HEK293 (cell line): Measurements from ENCODE around the gene CENPO.

Source experiments
- CTCF ChIA-PET: fragments of 350-600 bp; formaldehyde crosslinking; extraction: SDS; loops from one replicate; lab custom pipeline; 2021; ENCODE audit warnings: antibody characterized with exemption; lab: Yijun Ruan, JAX
- POLR2A ChIA-PET: fragments of 300-600 bp; formaldehyde crosslinking; extraction: SDS; loops from one replicate; lab custom pipeline; 2020; ENCODE audit warnings: antibody characterized with exemption, inconsistent platforms; lab: Yijun Ruan, JAX
- H3K27ac ChIP-seq: fragments of 200-500 bp; sonication (Bioruptor generic); 2 replicates; pipeline ENCODE4 v1.5.1; 2014; ENCODE audit warnings: low read depth, low read length, control low read depth, inconsistent platforms; ENCODE audit errors: extremely low read depth
- H3K36me3 ChIP-seq, 2 experiments: fragments of 200-500 bp in 1 of 2; sonication (Bioruptor generic) in 1 of 2; 1 replicate in 1 of 2; 2 replicates in 1 of 2; pipeline ENCODE4 v1.5.1; 2014 to 2017; ENCODE audit warnings: inconsistent platforms in 2 of 2, low read length in 2 of 2; ENCODE audit not compliant: control insufficient read depth in 2 of 2, insufficient read depth in 1 of 2
- H3K4me1 ChIP-seq: fragments of 200-500 bp; sonication (Bioruptor generic); 2 replicates; pipeline ENCODE4 v1.5.1; 2014; ENCODE audit warnings: mild to moderate bottlenecking, low read length, inconsistent platforms; ENCODE audit not compliant: control insufficient read depth, insufficient read depth
- H3K4me3 ChIP-seq: 2 replicates; pipeline ENCODE4 v1.5.1; 2011; ENCODE audit warnings: low read depth, mild to moderate bottlenecking, control low read depth, low read length, moderate library complexity
- H3K9me3 ChIP-seq: fragments of 200-500 bp; sonication (Bioruptor generic); 2 replicates; pipeline ENCODE4 v1.5.1; 2014; ENCODE audit warnings: low read depth, low read length, inconsistent platforms; ENCODE audit not compliant: control insufficient read depth, insufficient read depth
- GLIS2 ChIP-seq: fragments of 450-650 bp; formaldehyde crosslinking; IDR thresholded peaks from 2 replicates; pipeline ENCODE4 v1.5.1; 2016; ENCODE audit warnings: missing biosample characterization, missing genetic modification characterization
- KLF16 ChIP-seq: fragments of 450-650 bp; formaldehyde crosslinking; IDR thresholded peaks from 2 replicates; pipeline ENCODE4 v1.5.1; 2017; ENCODE audit warnings: missing biosample characterization, missing genetic modification characterization
- KLF8 ChIP-seq: fragments of 450-650 bp; formaldehyde crosslinking; IDR thresholded peaks from 2 replicates; pipeline ENCODE4 v1.5.1; 2016; ENCODE audit warnings: missing biosample characterization, missing genetic modification characterization
- OVOL3 ChIP-seq: fragments of 450-650 bp; formaldehyde crosslinking; IDR thresholded peaks from 2 replicates; pipeline ENCODE4 v1.5.1; 2016; ENCODE audit warnings: missing biosample characterization, missing genetic modification characterization
- REPIN1 ChIP-seq: fragments of 450-650 bp; formaldehyde crosslinking; IDR thresholded peaks from 2 replicates; pipeline ENCODE4 v1.5.1; 2017; ENCODE audit warnings: missing biosample characterization, missing genetic modification characterization, low read depth
- SCRT2 ChIP-seq: fragments of 450-650 bp; formaldehyde crosslinking; IDR thresholded peaks from 2 replicates; pipeline ENCODE4 v1.5.1; 2016; ENCODE audit warnings: missing biosample characterization, missing genetic modification characterization
- SP7 ChIP-seq: fragments of 450-650 bp; formaldehyde crosslinking; IDR thresholded peaks from 2 replicates; pipeline ENCODE4 v1.5.1; 2016; ENCODE audit warnings: missing biosample characterization, missing genetic modification characterization
- WT1 ChIP-seq: fragments of 450-650 bp; formaldehyde crosslinking; IDR thresholded peaks from 2 replicates; pipeline ENCODE4 v1.5.1; 2016; ENCODE audit warnings: missing biosample characterization, missing genetic modification characterization
- YY1 ChIP-seq: fragments of 450-650 bp; formaldehyde crosslinking; IDR thresholded peaks from 2 replicates; pipeline ENCODE4 v1.5.1; 2018; ENCODE audit warnings: missing biosample characterization, missing genetic modification characterization
- ZNF184 ChIP-seq: fragments of 450-650 bp; IDR thresholded peaks from 2 replicates; pipeline ENCODE4 v1.5.1; 2018; ENCODE audit warnings: missing biosample characterization, mild to moderate bottlenecking, missing genetic modification characterization
- ZNF354C ChIP-seq: fragments of 450-650 bp; formaldehyde crosslinking; IDR thresholded peaks from 2 replicates; pipeline ENCODE4 v1.5.1; 2016; ENCODE audit warnings: missing biosample characterization, missing genetic modification characterization, low read depth, borderline replicate concordance
- ZNF366 ChIP-seq: fragments of 450-650 bp; formaldehyde crosslinking; conservative IDR thresholded peaks from 2 replicates; pipeline ENCODE4 v1.5.1; 2016; ENCODE audit warnings: missing biosample characterization, missing genetic modification characterization
- ZNF391 ChIP-seq: fragments of 450-650 bp; formaldehyde crosslinking; IDR thresholded peaks from 2 replicates; pipeline ENCODE4 v1.5.1; 2016; ENCODE audit warnings: low read depth, missing biosample characterization, missing genetic modification characterization, borderline replicate concordance
- ZNF514 ChIP-seq: fragments of 450-650 bp; formaldehyde crosslinking; IDR thresholded peaks from 2 replicates; pipeline ENCODE4 v1.5.1; 2016; ENCODE audit warnings: missing biosample characterization, missing genetic modification characterization
- ZNF549 ChIP-seq: fragments of 450-650 bp; IDR thresholded peaks from 2 replicates; pipeline ENCODE4 v1.5.1; 2018; ENCODE audit warnings: missing biosample characterization, missing genetic modification characterization, mild to moderate bottlenecking, inconsistent platforms, moderate library complexity
- ZNF558 ChIP-seq: fragments of 450-650 bp; formaldehyde crosslinking; IDR thresholded peaks from 2 replicates; pipeline ENCODE4 v1.5.1; 2016; ENCODE audit warnings: missing biosample characterization, missing genetic modification characterization
- ZNF561 ChIP-seq: fragments of 450-650 bp; IDR thresholded peaks from 2 replicates; pipeline ENCODE4 v1.5.1; 2018; ENCODE audit warnings: missing biosample characterization, missing genetic modification characterization, borderline replicate concordance
- ZNF658 ChIP-seq: fragments of 450-650 bp; formaldehyde crosslinking; IDR thresholded peaks from 2 replicates; pipeline ENCODE4; 2016; ENCODE audit warnings: missing biosample characterization, missing genetic modification characterization
- ZNF76 ChIP-seq: fragments of 450-650 bp; formaldehyde crosslinking; IDR thresholded peaks from 2 replicates; pipeline ENCODE4; 2016; ENCODE audit warnings: low read depth, missing biosample characterization, missing genetic modification characterization, borderline replicate concordance
- ZSCAN16 ChIP-seq: fragments of 450-650 bp; formaldehyde crosslinking; IDR thresholded peaks from 2 replicates; pipeline ENCODE4 v1.5.1; 2016; ENCODE audit warnings: missing biosample characterization, missing genetic modification characterization
- ZSCAN30 ChIP-seq: fragments of 450-650 bp; IDR thresholded peaks from 2 replicates; pipeline ENCODE4 v1.5.1; 2018; ENCODE audit warnings: missing biosample characterization, mild to moderate bottlenecking, missing genetic modification characterization, moderate library complexity
- TF ChIP-seq, protein P1 (sequence below): fragments of 450-650 bp; formaldehyde crosslinking; IDR thresholded peaks from 2 replicates; pipeline ENCODE4 v1.5.1; 2016; ENCODE audit warnings: missing biosample characterization, missing genetic modification characterization, low read depth
- TF ChIP-seq, protein P2 (sequence below): fragments of 450-650 bp; formaldehyde crosslinking; IDR thresholded peaks from 2 replicates; pipeline ENCODE4 v1.5.1; 2016; ENCODE audit warnings: missing biosample characterization, missing genetic modification characterization
- TF ChIP-seq, protein P3 (sequence below): fragments of 450-650 bp; IDR thresholded peaks from 2 replicates; pipeline ENCODE4 v1.5.1; 2018; ENCODE audit warnings: missing biosample characterization, missing genetic modification characterization
- TF ChIP-seq, protein P4 (sequence below): fragments of 450-650 bp; formaldehyde crosslinking; IDR thresholded peaks from 2 replicates; pipeline ENCODE4 v1.5.1; 2016; ENCODE audit warnings: missing biosample characterization, missing genetic modification characterization
- TF ChIP-seq, protein P5 (sequence below): fragments of 450-650 bp; formaldehyde crosslinking; IDR thresholded peaks from 2 replicates; pipeline ENCODE4 v1.5.1; 2016; ENCODE audit warnings: missing biosample characterization, missing genetic modification characterization

The CENPO gene

DNA sequence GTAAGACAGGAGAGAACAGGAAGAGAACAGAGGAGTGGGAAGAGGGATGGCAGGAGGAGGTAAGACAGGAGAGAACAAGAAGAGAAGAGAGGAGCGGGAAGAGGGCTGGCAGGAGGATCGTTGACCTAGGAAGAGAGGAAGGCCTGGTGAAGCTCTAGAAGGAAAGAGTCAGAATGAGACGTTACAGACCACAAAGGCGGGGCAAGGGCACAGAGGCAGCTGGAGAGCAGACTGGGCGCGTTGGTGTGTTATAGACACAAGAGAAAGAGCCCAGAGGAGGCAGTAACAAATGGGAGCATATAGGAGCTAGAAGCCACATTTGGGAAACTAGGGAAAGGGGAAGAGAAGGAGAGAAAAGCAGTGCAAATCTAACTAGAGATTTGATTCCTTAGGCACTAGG lies 26.6 kb upstream of the CENPO start:
- CTCF ChIA-PET: interaction anchor here (1.5 kb wide), 1 partner anchor 26 kb away, joined by 4 read pairs; the partner anchor contains the start of genes CENPO and PTRHD1
- TF ChIP-seq ZSCAN30 (no peak), ZNF366 (tag by site-specific recombination) (no peak), ZSCAN16 (tag by site-specific recombination) (no peak), ZNF549 (no peak), SP7 (tag by site-specific recombination) (no peak), WT1 (tag by site-specific recombination) (no peak)
- TF ChIP-seq, protein P1, sequence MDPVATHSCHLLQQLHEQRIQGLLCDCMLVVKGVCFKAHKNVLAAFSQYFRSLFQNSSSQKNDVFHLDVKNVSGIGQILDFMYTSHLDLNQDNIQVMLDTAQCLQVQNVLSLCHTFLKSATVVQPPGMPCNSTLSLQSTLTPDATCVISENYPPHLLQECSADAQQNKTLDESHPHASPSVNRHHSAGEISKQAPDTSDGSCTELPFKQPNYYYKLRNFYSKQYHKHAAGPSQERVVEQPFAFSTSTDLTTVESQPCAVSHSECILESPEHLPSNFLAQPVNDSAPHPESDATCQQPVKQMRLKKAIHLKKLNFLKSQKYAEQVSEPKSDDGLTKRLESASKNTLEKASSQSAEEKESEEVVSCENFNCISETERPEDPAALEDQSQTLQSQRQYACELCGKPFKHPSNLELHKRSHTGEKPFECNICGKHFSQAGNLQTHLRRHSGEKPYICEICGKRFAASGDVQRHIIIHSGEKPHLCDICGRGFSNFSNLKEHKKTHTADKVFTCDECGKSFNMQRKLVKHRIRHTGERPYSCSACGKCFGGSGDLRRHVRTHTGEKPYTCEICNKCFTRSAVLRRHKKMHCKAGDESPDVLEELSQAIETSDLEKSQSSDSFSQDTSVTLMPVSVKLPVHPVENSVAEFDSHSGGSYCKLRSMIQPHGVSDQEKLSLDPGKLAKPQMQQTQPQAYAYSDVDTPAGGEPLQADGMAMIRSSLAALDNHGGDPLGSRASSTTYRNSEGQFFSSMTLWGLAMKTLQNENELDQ: no peak
- Histone ChIP-seq H3K9me3 (no peaks in the 10 kb centered on the region), H3K36me3 (peaks cover 0 to 33% of the 10 kb centered on the region in 2 experiments; a peak in 2 of 3 replicates), H3K4me3 (no peak overlapping the region), H3K4me1 (peaks cover 10% of the 10 kb centered on the region), H3K27ac (no peak overlapping the region)
- POLR2A ChIA-PET: no interaction called here

DNA sequence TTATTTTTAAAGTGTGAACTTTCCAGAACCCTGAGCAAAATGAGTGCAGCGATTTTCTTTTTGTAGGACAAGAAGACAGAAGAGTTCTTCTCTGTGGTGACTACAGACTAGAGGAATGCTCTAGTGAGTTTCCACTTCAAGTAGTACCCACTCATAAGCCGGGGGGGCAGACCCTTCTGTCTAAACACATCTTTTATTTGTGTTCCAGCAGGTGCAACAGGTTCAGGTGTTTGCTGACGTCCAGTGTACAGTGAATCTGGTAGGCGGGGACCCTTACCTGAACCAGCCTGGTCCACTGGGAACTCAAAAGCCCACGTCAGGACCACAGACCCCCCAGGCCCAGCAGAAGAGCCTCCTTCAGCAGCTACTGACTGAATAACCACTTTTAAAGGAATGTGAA lies 25.2 kb upstream of the CENPO start:
- Histone ChIP-seq H3K9me3 (no peaks in the 10 kb centered on the region), H3K27ac (no peak overlapping the region), H3K36me3 (peaks cover 0 to 28% of the 10 kb centered on the region in 2 experiments; a peak in 2 of 3 replicates), H3K4me1 (no peaks in the 10 kb centered on the region), H3K4me3 (no peak overlapping the region)
- POLR2A ChIA-PET: no interaction called here
- CTCF ChIA-PET: no interaction called here
- TF ChIP-seq ZNF391: no peak
- TF ChIP-seq SCRT2: 0 out of 2 replicates have a peak, but pooled peaks have one; percentile 13
- TF ChIP-seq ZNF558 (tag by site-specific recombination): no peak
- TF ChIP-seq ZNF184 (tag by site-specific recombination): no peak
- no peak for TF ChIP-seq KLF8 (tag by site-specific recombination)
- TF ChIP-seq KLF16 (tag by site-specific recombination): no peak

DNA sequence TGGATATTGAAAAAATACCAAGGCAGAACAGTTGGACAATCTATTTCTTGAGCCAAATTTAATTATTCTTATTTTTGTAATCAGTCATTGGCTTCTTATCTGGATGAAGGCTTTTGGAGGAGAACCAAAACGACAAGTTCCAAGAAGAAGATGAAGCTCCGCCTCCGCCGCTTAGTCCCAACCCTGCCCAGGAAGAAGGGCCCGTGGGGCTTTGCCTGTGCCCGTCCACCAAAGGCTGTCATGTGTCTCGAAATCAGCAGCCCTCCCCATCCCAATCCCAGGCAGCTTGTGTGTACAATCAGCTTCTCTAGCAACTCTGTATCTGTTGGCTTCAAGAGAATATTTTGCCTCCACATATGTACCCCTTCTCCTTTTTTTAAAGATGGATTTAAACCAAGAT lies 24.6 kb upstream of the CENPO start:
- no peaks in the 10 kb centered on the region for H3K9me3 ChIP-seq
- POLR2A ChIA-PET: no interaction called here
- no peak overlapping the region for H3K4me3 ChIP-seq
- H3K4me1 ChIP-seq: no peaks in the 10 kb centered on the region
- H3K27ac ChIP-seq: no peak overlapping the region
- H3K36me3 ChIP-seq: peaks cover 0 to 28% of the 10 kb centered on the region in 2 experiments; a peak in 2 of 3 replicates
- CTCF ChIA-PET: no interaction called here
- TF ChIP-seq ZNF76 (tag by site-specific recombination) (no peak), OVOL3 (tag by site-specific recombination) (no peak), YY1 (no peak), ZNF354C (tag by site-specific recombination) (no peak), ZNF514 (tag by site-specific recombination) (no peak), GLIS2 (tag by site-specific recombination) (no peak), ZNF658 (tag by site-specific recombination) (no peak), REPIN1 (tag by site-specific recombination) (no peak), ZNF561 (no peak)
- TF ChIP-seq, protein P2, sequence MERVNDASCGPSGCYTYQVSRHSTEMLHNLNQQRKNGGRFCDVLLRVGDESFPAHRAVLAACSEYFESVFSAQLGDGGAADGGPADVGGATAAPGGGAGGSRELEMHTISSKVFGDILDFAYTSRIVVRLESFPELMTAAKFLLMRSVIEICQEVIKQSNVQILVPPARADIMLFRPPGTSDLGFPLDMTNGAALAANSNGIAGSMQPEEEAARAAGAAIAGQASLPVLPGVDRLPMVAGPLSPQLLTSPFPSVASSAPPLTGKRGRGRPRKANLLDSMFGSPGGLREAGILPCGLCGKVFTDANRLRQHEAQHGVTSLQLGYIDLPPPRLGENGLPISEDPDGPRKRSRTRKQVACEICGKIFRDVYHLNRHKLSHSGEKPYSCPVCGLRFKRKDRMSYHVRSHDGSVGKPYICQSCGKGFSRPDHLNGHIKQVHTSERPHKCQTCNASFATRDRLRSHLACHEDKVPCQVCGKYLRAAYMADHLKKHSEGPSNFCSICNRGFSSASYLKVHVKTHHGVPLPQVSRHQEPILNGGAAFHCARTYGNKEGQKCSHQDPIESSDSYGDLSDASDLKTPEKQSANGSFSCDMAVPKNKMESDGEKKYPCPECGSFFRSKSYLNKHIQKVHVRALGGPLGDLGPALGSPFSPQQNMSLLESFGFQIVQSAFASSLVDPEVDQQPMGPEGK: no peak
- TF ChIP-seq, protein P3, sequence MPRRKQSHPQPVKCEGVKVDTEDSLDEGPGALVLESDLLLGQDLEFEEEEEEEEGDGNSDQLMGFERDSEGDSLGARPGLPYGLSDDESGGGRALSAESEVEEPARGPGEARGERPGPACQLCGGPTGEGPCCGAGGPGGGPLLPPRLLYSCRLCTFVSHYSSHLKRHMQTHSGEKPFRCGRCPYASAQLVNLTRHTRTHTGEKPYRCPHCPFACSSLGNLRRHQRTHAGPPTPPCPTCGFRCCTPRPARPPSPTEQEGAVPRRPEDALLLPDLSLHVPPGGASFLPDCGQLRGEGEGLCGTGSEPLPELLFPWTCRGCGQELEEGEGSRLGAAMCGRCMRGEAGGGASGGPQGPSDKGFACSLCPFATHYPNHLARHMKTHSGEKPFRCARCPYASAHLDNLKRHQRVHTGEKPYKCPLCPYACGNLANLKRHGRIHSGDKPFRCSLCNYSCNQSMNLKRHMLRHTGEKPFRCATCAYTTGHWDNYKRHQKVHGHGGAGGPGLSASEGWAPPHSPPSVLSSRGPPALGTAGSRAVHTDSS (tag by site-specific recombination): no peak
- TF ChIP-seq, protein P4, sequence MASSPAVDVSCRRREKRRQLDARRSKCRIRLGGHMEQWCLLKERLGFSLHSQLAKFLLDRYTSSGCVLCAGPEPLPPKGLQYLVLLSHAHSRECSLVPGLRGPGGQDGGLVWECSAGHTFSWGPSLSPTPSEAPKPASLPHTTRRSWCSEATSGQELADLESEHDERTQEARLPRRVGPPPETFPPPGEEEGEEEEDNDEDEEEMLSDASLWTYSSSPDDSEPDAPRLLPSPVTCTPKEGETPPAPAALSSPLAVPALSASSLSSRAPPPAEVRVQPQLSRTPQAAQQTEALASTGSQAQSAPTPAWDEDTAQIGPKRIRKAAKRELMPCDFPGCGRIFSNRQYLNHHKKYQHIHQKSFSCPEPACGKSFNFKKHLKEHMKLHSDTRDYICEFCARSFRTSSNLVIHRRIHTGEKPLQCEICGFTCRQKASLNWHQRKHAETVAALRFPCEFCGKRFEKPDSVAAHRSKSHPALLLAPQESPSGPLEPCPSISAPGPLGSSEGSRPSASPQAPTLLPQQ (tag by site-specific recombination): no peak
- TF ChIP-seq, protein P5, sequence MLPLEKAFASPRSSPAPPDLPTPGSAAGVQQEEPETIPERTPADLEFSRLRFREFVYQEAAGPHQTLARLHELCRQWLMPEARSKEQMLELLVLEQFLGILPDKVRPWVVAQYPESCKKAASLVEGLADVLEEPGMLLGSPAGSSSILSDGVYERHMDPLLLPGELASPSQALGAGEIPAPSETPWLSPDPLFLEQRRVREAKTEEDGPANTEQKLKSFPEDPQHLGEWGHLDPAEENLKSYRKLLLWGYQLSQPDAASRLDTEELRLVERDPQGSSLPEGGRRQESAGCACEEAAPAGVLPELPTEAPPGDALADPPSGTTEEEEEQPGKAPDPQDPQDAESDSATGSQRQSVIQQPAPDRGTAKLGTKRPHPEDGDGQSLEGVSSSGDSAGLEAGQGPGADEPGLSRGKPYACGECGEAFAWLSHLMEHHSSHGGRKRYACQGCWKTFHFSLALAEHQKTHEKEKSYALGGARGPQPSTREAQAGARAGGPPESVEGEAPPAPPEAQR (tag by site-specific recombination): no peak
